Lung (tissue), 12 donors: ENCODE results near the gene MPP1. TPM values are rescaled to one million over a fixed set of nuclear protein-coding genes. Genes with fewer than 3 reads are reported as not detected.

Experiments used
- ATAC-seq: fragments of 200-7000 bp; cut with Tn5 transposase; one replicate; pipeline ENCODE4 v1.9.1; 2020; ENCODE audit warnings: moderate number of reproducible peaks; ENCODE audit not compliant: insufficient read depth, low FRiP score
- DNase-seq, 3 donors: peaks; one replicate each; pipeline ENCODE4 v3.0.0-alpha.2; 2013 to 2017
- H3K27ac ChIP-seq, 2 donors: one replicate each; pipeline ENCODE4 v1.5.1; 2013; ENCODE audit warnings: mild to moderate bottlenecking in 2 of 2, moderate library complexity in 2 of 2, control low read depth in 1 of 2, inconsistent platforms in 1 of 2, low read depth in 1 of 2, low read length in 1 of 2
- H3K27me3 ChIP-seq, 3 donors: one replicate each; pipeline ENCODE4 v1.5.1; 2013; ENCODE audit warnings: low read length in 2 of 3; ENCODE audit not compliant: control insufficient read depth in 3 of 3, insufficient read depth in 3 of 3
- H3K36me3 ChIP-seq, 4 donors: one replicate each; pipeline ENCODE4 v1.5.1; 2013; ENCODE audit warnings: low read length in 4 of 4, mild to moderate bottlenecking in 1 of 4, moderate library complexity in 1 of 4; ENCODE audit not compliant: control insufficient read depth in 4 of 4, insufficient read depth in 4 of 4
- H3K4me1 ChIP-seq, 5 donors: one replicate each; pipeline ENCODE4 v1.5.1; 2013; ENCODE audit warnings: low read length in 5 of 5, mild to moderate bottlenecking in 2 of 5, moderate library complexity in 1 of 5; ENCODE audit not compliant: control insufficient read depth in 5 of 5, insufficient read depth in 5 of 5
- H3K4me3 ChIP-seq: one replicate; pipeline ENCODE4 v1.5.1; 2013; ENCODE audit warnings: mild to moderate bottlenecking, control low read depth, moderate library complexity
- H3K9ac ChIP-seq, 2 donors: one replicate each; pipeline ENCODE4 v1.5.1; 2013; ENCODE audit warnings: low read length in 2 of 2, control low read depth in 1 of 2; ENCODE audit not compliant: insufficient read depth in 1 of 2
- H3K9me3 ChIP-seq, 4 donors: one replicate each; pipeline ENCODE4 v1.5.1; 2013; ENCODE audit warnings: low read length in 3 of 4, mild to moderate bottlenecking in 1 of 4, moderate library complexity in 1 of 4; ENCODE audit not compliant: control insufficient read depth in 4 of 4, insufficient read depth in 3 of 4
- whole genome bisulfite sequencing, 2 donors: extraction: QIAGEN DNeasy Blood & Tissue Kit; methylation state at CpG; one replicate each; pipeline ENCODE4 v1.1.7; 2013; 5-methylcytosine and 5-hydroxymethylcytosine counted together
- polyA plus RNA-seq, 2 donors: library from polyadenylated mRNA; stranded (reverse); fragments of 200-250 nt; gene quantifications; one replicate each; pipeline ENCODE4 v1.2.1, GENCODE V29; 2013
- total RNA-seq, 2 donors: library from RNA; depleted of rRNA in 1 of 2; stranded (reverse); fragments of >200 nt in 1 of 2; gene quantifications; one replicate each; pipeline ENCODE4 v1.2.1, GENCODE V29; 2014 to 2021
- TF ChIP-seq, protein P1 (sequence below): IDR thresholded peaks from 2 replicates; pipeline ENCODE4 v1.5.1; 2012; ENCODE audit warnings: mild to moderate bottlenecking; ENCODE audit errors: control extremely low read depth, extremely low read depth
- donor health status: control.
- donor health status: control.
- donor health status: Bipolar disorder and iron deficiency.
- donor health status: healthy.
- donor health status: DM: yes; HTN: yes; CAD: no.

Gene MPP1
- total and polyA plus RNA-seq, 4 donors: 18.6 to 132 (median 56.4) TPM

DNA sequence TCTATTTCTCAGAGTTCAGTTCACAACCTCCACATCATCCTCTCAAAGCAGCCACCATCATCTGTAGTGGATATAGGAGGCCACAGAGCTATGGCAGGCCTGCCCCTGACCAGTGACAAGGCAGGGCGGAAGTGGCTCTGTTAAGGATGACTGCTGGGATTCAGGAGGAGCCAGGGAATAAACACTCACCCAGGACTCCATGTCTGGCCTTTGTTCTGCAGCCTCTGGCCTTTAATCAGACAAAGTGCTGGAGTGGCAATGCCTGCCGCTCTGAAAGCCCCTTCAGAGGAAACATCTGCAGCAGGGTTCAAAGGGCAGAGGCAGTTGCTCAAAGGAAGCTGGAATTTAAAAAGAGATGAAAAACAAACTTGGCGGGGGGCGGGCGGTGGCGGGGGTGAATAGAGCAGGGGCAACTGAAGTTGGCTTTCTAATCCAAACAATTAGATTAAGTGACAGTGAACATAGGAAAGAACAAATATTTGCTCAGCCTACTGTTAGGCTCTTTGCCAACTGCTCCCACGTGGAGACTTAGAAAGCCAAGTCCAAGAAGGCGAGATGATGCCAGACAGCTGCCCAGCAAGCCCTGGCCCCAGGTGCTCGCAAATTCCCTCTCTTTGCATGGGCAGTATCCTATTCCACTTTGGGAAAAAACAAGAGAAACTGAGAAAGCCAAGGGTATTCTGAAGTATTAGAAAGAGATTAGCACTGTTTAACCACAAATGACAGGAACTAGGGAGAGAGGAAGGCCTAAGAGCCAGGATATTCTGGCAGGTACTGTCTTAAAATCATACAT lies 5.5 kb downstream of the MPP1 start:
- H3K9me3 ChIP-seq: peaks cover 0 to 2% (median 0%) of the 10 kb centered on the region in 4 donors
- no peaks in the 10 kb centered on the region for H3K36me3 ChIP-seq
- H3K4me3 ChIP-seq: no peak overlapping the region
- no peak for ATAC-seq
- TF ChIP-seq, protein P1, sequence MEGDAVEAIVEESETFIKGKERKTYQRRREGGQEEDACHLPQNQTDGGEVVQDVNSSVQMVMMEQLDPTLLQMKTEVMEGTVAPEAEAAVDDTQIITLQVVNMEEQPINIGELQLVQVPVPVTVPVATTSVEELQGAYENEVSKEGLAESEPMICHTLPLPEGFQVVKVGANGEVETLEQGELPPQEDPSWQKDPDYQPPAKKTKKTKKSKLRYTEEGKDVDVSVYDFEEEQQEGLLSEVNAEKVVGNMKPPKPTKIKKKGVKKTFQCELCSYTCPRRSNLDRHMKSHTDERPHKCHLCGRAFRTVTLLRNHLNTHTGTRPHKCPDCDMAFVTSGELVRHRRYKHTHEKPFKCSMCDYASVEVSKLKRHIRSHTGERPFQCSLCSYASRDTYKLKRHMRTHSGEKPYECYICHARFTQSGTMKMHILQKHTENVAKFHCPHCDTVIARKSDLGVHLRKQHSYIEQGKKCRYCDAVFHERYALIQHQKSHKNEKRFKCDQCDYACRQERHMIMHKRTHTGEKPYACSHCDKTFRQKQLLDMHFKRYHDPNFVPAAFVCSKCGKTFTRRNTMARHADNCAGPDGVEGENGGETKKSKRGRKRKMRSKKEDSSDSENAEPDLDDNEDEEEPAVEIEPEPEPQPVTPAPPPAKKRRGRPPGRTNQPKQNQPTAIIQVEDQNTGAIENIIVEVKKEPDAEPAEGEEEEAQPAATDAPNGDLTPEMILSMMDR: no peak
- DNase-seq: peak; percentile 71 to 81 (median 79)
- H3K4me1 ChIP-seq: peaks cover 4 to 14% (median 7%) of the 10 kb centered on the region in 5 donors
- WGBS, 2 donors: 22 to 32% methylated on average over 9 of the region's 9 CpGs
- H3K27me3 ChIP-seq: no peaks in the 10 kb centered on the region
- H3K9ac ChIP-seq: no peak overlapping the region
- peak overlapping the region in 1 of 2 donors; percentile 78 for H3K27ac ChIP-seq

DNA sequence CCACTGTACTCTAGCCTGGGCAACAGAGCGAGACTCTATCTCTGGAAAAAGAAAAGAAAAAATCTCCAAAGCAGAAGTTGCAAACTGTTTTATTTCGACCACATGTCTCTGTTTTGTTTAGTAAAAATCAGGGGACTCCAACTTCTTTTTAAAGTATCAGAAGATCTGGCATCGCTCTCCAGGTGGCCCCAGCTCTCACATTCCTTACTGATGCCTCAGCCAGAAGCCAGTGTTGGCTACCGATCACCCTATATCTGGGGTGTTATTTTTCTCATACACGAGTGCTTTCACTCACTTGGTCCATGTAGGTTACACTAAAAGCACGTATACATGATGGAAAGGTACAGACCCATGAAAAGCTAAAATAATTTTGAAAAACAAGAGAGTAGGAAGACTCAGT lies 8.3 kb downstream of the MPP1 start:
- Histone ChIP-seq H3K27me3 (no peaks in the 10 kb centered on the region), H3K36me3 (no peaks in the 10 kb centered on the region), H3K4me3 (no peak overlapping the region), H3K27ac (no peak overlapping the region), H3K9me3 (peaks cover 0 to 2% (median 0%) of the 10 kb centered on the region in 4 donors), H3K9ac (no peak overlapping the region), H3K4me1 (peaks cover 3 to 14% (median 4%) of the 10 kb centered on the region in 5 donors)
- TF ChIP-seq, protein P1: no peak
- no peak for ATAC-seq
- DNase-seq: no peak
- 71 to 77% methylated on average over 6 of the region's 6 CpGs for WGBS, 2 donors

DNA sequence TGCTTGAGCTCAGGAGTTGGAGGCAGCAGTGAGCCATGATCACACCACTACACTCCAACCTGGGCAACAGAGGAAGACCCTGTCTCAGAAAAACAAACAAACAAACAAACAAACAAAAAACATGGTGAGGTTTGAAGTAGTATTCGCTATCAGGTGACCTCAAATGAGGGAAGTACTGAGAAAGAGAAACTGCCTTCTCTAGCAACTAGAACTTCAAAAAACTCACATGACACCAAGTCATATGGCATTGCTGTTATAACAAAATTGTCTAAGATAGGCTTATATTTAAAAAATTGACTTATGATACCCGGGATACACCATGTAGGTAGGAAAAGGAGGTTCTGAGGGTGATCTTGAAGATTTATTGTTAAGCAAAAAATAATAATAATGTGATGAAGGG lies 10.3 kb downstream of the MPP1 start:
- WGBS, 2 donors: 47 to 59% methylated on average over 2 of the region's 2 CpGs
- H3K27ac ChIP-seq: peak overlapping the region in 1 of 2 donors; percentile 4
- no peaks in the 10 kb centered on the region for H3K9me3 ChIP-seq
- TF ChIP-seq, protein P1: no peak
- H3K9ac ChIP-seq: no peak overlapping the region
- ATAC-seq (no peak), DNase-seq (no peak)
- H3K4me3 ChIP-seq: no peak overlapping the region
- peaks cover under 1 to 9% (median 4%) of the 10 kb centered on the region in 5 donors for H3K4me1 ChIP-seq
- H3K27me3 ChIP-seq: no peaks in the 10 kb centered on the region
- H3K36me3 ChIP-seq: peaks cover 0 to 3% (median 0%) of the 10 kb centered on the region in 4 donors
